HEK293 (cell line): ENCODE results near the gene BIRC6.
A peak's percentile ranks its signal among the peaks of the same experiment; 100 is the strongest.

Source experiments
- CTCF ChIA-PET: fragments of 350-600 bp; formaldehyde crosslinking; extraction: SDS; loops from one replicate; lab custom pipeline; 2021; ENCODE audit warnings: antibody characterized with exemption; lab: Yijun Ruan, JAX
- POLR2A ChIA-PET: fragments of 300-600 bp; formaldehyde crosslinking; extraction: SDS; loops from one replicate; lab custom pipeline; 2020; ENCODE audit warnings: antibody characterized with exemption, inconsistent platforms; lab: Yijun Ruan, JAX
- H3K27ac ChIP-seq: fragments of 200-500 bp; sonication (Bioruptor generic); 2 replicates; pipeline ENCODE4 v1.5.1; 2014; ENCODE audit warnings: low read depth, low read length, control low read depth, inconsistent platforms; ENCODE audit errors: extremely low read depth
- H3K36me3 ChIP-seq, 2 experiments: fragments of 200-500 bp in 1 of 2; sonication (Bioruptor generic) in 1 of 2; 1 replicate in 1 of 2; 2 replicates in 1 of 2; pipeline ENCODE4 v1.5.1; 2014 to 2017; ENCODE audit warnings: inconsistent platforms in 2 of 2, low read length in 2 of 2; ENCODE audit not compliant: control insufficient read depth in 2 of 2, insufficient read depth in 1 of 2
- H3K4me1 ChIP-seq: fragments of 200-500 bp; sonication (Bioruptor generic); 2 replicates; pipeline ENCODE4 v1.5.1; 2014; ENCODE audit warnings: mild to moderate bottlenecking, low read length, inconsistent platforms; ENCODE audit not compliant: control insufficient read depth, insufficient read depth
- H3K4me3 ChIP-seq: 2 replicates; pipeline ENCODE4 v1.5.1; 2011; ENCODE audit warnings: low read depth, mild to moderate bottlenecking, control low read depth, low read length, moderate library complexity
- H3K9me3 ChIP-seq: fragments of 200-500 bp; sonication (Bioruptor generic); 2 replicates; pipeline ENCODE4 v1.5.1; 2014; ENCODE audit warnings: low read depth, low read length, inconsistent platforms; ENCODE audit not compliant: control insufficient read depth, insufficient read depth
- FEZF1 ChIP-seq: fragments of 450-650 bp; formaldehyde crosslinking; IDR thresholded peaks from 2 replicates; pipeline ENCODE4 v1.5.1; 2016; ENCODE audit warnings: missing biosample characterization, missing genetic modification characterization
- GLIS1 ChIP-seq: fragments of 450-650 bp; formaldehyde crosslinking; IDR thresholded peaks from 2 replicates; pipeline ENCODE4 v1.5.1; 2016; ENCODE audit warnings: missing biosample characterization, missing genetic modification characterization
- IKZF3 ChIP-seq: fragments of 450-650 bp; IDR thresholded peaks from 2 replicates; pipeline ENCODE4 v1.5.0; 2018; ENCODE audit warnings: missing biosample characterization, mild to moderate bottlenecking, missing genetic modification characterization, moderate library complexity
- KLF10 ChIP-seq: fragments of 450-650 bp; IDR thresholded peaks from 2 replicates; pipeline ENCODE4 v1.5.1; 2018; ENCODE audit warnings: missing biosample characterization, mild to moderate bottlenecking, missing genetic modification characterization
- KLF7 ChIP-seq: fragments of 450-650 bp; formaldehyde crosslinking; IDR thresholded peaks from 2 replicates; pipeline ENCODE4 v1.5.1; 2016; ENCODE audit warnings: missing biosample characterization, missing genetic modification characterization, borderline replicate concordance
- KLF8 ChIP-seq: fragments of 450-650 bp; formaldehyde crosslinking; IDR thresholded peaks from 2 replicates; pipeline ENCODE4 v1.5.1; 2016; ENCODE audit warnings: missing biosample characterization, missing genetic modification characterization
- PRDM6 ChIP-seq: fragments of 450-650 bp; formaldehyde crosslinking; IDR thresholded peaks from 2 replicates; pipeline ENCODE4 v1.5.1; 2017; ENCODE audit warnings: missing biosample characterization, missing genetic modification characterization
- SP7 ChIP-seq: fragments of 450-650 bp; formaldehyde crosslinking; IDR thresholded peaks from 2 replicates; pipeline ENCODE4 v1.5.1; 2016; ENCODE audit warnings: missing biosample characterization, missing genetic modification characterization
- ZBTB21 ChIP-seq: fragments of 450-650 bp; formaldehyde crosslinking; IDR thresholded peaks from 2 replicates; pipeline ENCODE4 v1.5.1; 2017; ENCODE audit warnings: missing biosample characterization, missing genetic modification characterization
- ZBTB49 ChIP-seq: fragments of 450-650 bp; formaldehyde crosslinking; IDR thresholded peaks from 2 replicates; pipeline ENCODE4 v1.5.1; 2016; ENCODE audit warnings: missing biosample characterization, missing genetic modification characterization, low read depth
- ZBTB8A ChIP-seq: fragments of 450-650 bp; formaldehyde crosslinking; IDR thresholded peaks from 2 replicates; pipeline ENCODE4 v1.5.1; 2016; ENCODE audit warnings: missing biosample characterization, missing genetic modification characterization
- ZEB2 ChIP-seq: fragments of 450-650 bp; formaldehyde crosslinking; IDR thresholded peaks from 2 replicates; pipeline ENCODE4 v1.5.1; 2016; ENCODE audit warnings: missing biosample characterization, missing genetic modification characterization
- ZIC2 ChIP-seq: fragments of 450-650 bp; formaldehyde crosslinking; IDR thresholded peaks from 2 replicates; pipeline ENCODE4 v1.5.1; 2016; ENCODE audit warnings: missing biosample characterization, missing genetic modification characterization
- ZNF10 ChIP-seq: fragments of 450-650 bp; formaldehyde crosslinking; IDR thresholded peaks from 2 replicates; pipeline ENCODE4 v1.5.1; 2017; ENCODE audit warnings: missing biosample characterization, missing genetic modification characterization
- ZNF121 ChIP-seq: fragments of 450-650 bp; formaldehyde crosslinking; IDR thresholded peaks from 2 replicates; pipeline ENCODE4 v1.5.1; 2016; ENCODE audit warnings: missing biosample characterization, missing genetic modification characterization
- ZNF26 ChIP-seq: fragments of 450-650 bp; formaldehyde crosslinking; IDR thresholded peaks from 2 replicates; pipeline ENCODE4 v1.5.1; 2016; ENCODE audit warnings: missing biosample characterization, missing genetic modification characterization
- ZNF335 ChIP-seq: fragments of 450-650 bp; formaldehyde crosslinking; conservative IDR thresholded peaks from 2 replicates; pipeline ENCODE4 v1.5.1; 2016; ENCODE audit warnings: missing biosample characterization, missing genetic modification characterization
- ZNF362 ChIP-seq: fragments of 450-650 bp; formaldehyde crosslinking; IDR thresholded peaks from 2 replicates; pipeline ENCODE4 v1.5.1; 2016; ENCODE audit warnings: missing biosample characterization, missing genetic modification characterization
- ZNF366 ChIP-seq: fragments of 450-650 bp; formaldehyde crosslinking; conservative IDR thresholded peaks from 2 replicates; pipeline ENCODE4 v1.5.1; 2016; ENCODE audit warnings: missing biosample characterization, missing genetic modification characterization
- ZNF391 ChIP-seq: fragments of 450-650 bp; formaldehyde crosslinking; IDR thresholded peaks from 2 replicates; pipeline ENCODE4 v1.5.1; 2016; ENCODE audit warnings: low read depth, missing biosample characterization, missing genetic modification characterization, borderline replicate concordance
- ZNF501 ChIP-seq: fragments of 450-650 bp; formaldehyde crosslinking; IDR thresholded peaks from 2 replicates; pipeline ENCODE4 v1.5.1; 2016; ENCODE audit warnings: missing biosample characterization, missing genetic modification characterization
- ZNF514 ChIP-seq: fragments of 450-650 bp; formaldehyde crosslinking; IDR thresholded peaks from 2 replicates; pipeline ENCODE4 v1.5.1; 2016; ENCODE audit warnings: missing biosample characterization, missing genetic modification characterization
- ZNF629 ChIP-seq: fragments of 450-650 bp; formaldehyde crosslinking; IDR thresholded peaks from 2 replicates; pipeline ENCODE4 v1.5.1; 2017; ENCODE audit warnings: missing biosample characterization, missing genetic modification characterization
- ZNF792 ChIP-seq: fragments of 450-650 bp; formaldehyde crosslinking; IDR thresholded peaks from 2 replicates; pipeline ENCODE4 v1.5.1; 2016; ENCODE audit warnings: missing biosample characterization, missing genetic modification characterization
- ZNF830 ChIP-seq: fragments of 450-650 bp; IDR thresholded peaks from 2 replicates; pipeline ENCODE4 v1.5.0; 2018; ENCODE audit warnings: missing biosample characterization, missing genetic modification characterization, low read depth, mild to moderate bottlenecking, moderate library complexity
- ZNF843 ChIP-seq: fragments of 450-650 bp; formaldehyde crosslinking; IDR thresholded peaks from 2 replicates; pipeline ENCODE4 v1.5.1; 2016; ENCODE audit warnings: missing biosample characterization, missing genetic modification characterization

BIRC6 gene

GRCh38 chr2:32375228-32375892 is 18.5 kb downstream of the BIRC6 start:
- TF ChIP-seq ZNF629 (tag by site-specific recombination), result peak; percentile 37
- TF ChIP-seq ZBTB8A, result peak; percentile 43; the same call in 1 of the 2 replicates
- TF ChIP-seq ZEB2, result peak; percentile 43; the same call in 1 of the 2 replicates
- no peak for TF ChIP-seq ZNF391 (tag by site-specific recombination)
- TF ChIP-seq ZNF121 (tag by site-specific recombination), result no peak
- peak; percentile 59 for TF ChIP-seq GLIS1
- TF ChIP-seq ZNF792 (tag by site-specific recombination), result 0 out of 2 replicates have a peak, but pooled peaks have one; percentile 60
- TF ChIP-seq ZBTB49, result no peak
- 0 out of 2 replicates have a peak, but pooled peaks have one; percentile 54 for TF ChIP-seq ZNF843 (tag by site-specific recombination)
- 0 out of 2 replicates have a peak, but pooled peaks have one; percentile 31 for TF ChIP-seq KLF8 (tag by site-specific recombination)
- TF ChIP-seq ZIC2, result peak; percentile 41; the same call in 1 of the 2 replicates
- peak; percentile 83 for TF ChIP-seq PRDM6 (tag by site-specific recombination)
- 0 out of 2 replicates have a peak, but pooled peaks have one; percentile 28 for TF ChIP-seq IKZF3 (tag by site-specific recombination)
- no peak; the same call in 1 of the 2 replicates for TF ChIP-seq ZNF362
- TF ChIP-seq FEZF1, result peak; percentile 77
- Histone ChIP-seq H3K4me1 (0 out of 2 replicates have a peak, but pooled peaks cover 5% of the 10 kb centered on the region), H3K27ac (no peak overlapping the region), H3K4me3 (no peak overlapping the region), H3K9me3 (no peaks in the 10 kb centered on the region), H3K36me3 (peaks cover under 1 to 12% of the 10 kb centered on the region in 2 experiments)
- ChIA-PET CTCF (interaction anchor here (0.6 kb wide), 1 partner anchor 51 kb away, joined by 3 read pairs; no protein-coding TSS in a partner anchor), POLR2A (no interaction called here)

GRCh38 chr2:32376756-32377155 is 19.9 kb downstream of the BIRC6 start:
- TF ChIP-seq ZNF501, result no peak
- TF ChIP-seq, all 188 proteins: peak for 0
- POLR2A ChIA-PET, result no interaction called here
- peaks cover 8 to 19% of the 10 kb centered on the region in 2 experiments for H3K36me3 ChIP-seq
- 0 out of 2 replicates have a peak, but pooled peaks cover 5% of the 10 kb centered on the region for H3K4me1 ChIP-seq
- no peak overlapping the region for H3K27ac ChIP-seq
- no peak overlapping the region for H3K4me3 ChIP-seq
- H3K9me3 ChIP-seq, result no peaks in the 10 kb centered on the region
- CTCF ChIA-PET, result interaction anchor here (0.7 kb wide), 1 partner anchor 52 kb away, joined by 3 read pairs; no protein-coding TSS in a partner anchor

- ChIA-PET POLR2A (interaction anchor here (0.7 to 0.9 kb wide), 2 partner anchors 15 to 62 kb away, joined by 3 read pairs; no protein-coding TSS in a partner anchor), CTCF (interaction anchor here (0.7 to 1.7 kb wide), 2 partner anchors 14 to 17 kb away, joined by 3 to 4 read pairs; no protein-coding TSS in a partner anchor)
- peaks cover 15 to 24% of the 10 kb centered on the region in 2 experiments for H3K36me3 ChIP-seq
- H3K4me3 ChIP-seq, result no peak overlapping the region
- H3K4me1 ChIP-seq, result 0 out of 2 replicates have a peak, but pooled peaks cover 5% of the 10 kb centered on the region
- no peak overlapping the region for H3K27ac ChIP-seq
- no peaks in the 10 kb centered on the region for H3K9me3 ChIP-seq
- TF ChIP-seq ZNF629 (tag by site-specific recombination) (no peak), ZNF10 (no peak), ZNF514 (tag by site-specific recombination) (no peak), KLF7 (no peak), ZNF335 (tag by site-specific recombination) (no peak), ZNF366 (no peak), KLF10 (tag by site-specific recombination) (no peak), ZBTB21 (no peak), ZNF26 (tag by site-specific recombination) (no peak), ZNF830 (tag by site-specific recombination) (no peak), SP7 (tag by site-specific recombination) (no peak)
Measured at GRCh38 chr2:32377928-32378327, 21.1 kb downstream of the BIRC6 start.
